Osteocyte (in vitro differentiated cells): ENCODE measurements around the gene PRLR. TPM values are rescaled to one million over a fixed set of nuclear protein-coding genes. Genes with fewer than 3 reads are reported as not detected.

Source experiments
- DNase-seq: peaks from one replicate; pipeline ENCODE4 v3.0.0; 2021; ENCODE audit warnings: mixed read lengths; ENCODE audit not compliant: unreplicated experiment; ENCODE audit errors: extremely low spot score
- H3K27ac Mint-ChIP-seq: one replicate; pipeline ENCODE4 v1.8.0; 2021; ENCODE audit warnings: mild to moderate bottlenecking, mixed read lengths; ENCODE audit not compliant: unreplicated experiment
- H3K27me3 Mint-ChIP-seq: one replicate; pipeline ENCODE4 v1.8.0; 2021; ENCODE audit warnings: mixed read lengths; ENCODE audit not compliant: unreplicated experiment
- H3K36me3 Mint-ChIP-seq: one replicate; pipeline ENCODE4 v1.8.0; 2021; ENCODE audit warnings: mixed read lengths; ENCODE audit not compliant: unreplicated experiment
- H3K4me1 Mint-ChIP-seq: one replicate; pipeline ENCODE4 v1.8.0; 2021; ENCODE audit warnings: mixed read lengths; ENCODE audit not compliant: unreplicated experiment
- H3K4me3 Mint-ChIP-seq: one replicate; pipeline ENCODE4 v1.8.0; 2021; ENCODE audit warnings: mild to moderate bottlenecking, moderate library complexity, mixed read lengths; ENCODE audit not compliant: unreplicated experiment
- H3K9me3 Mint-ChIP-seq: one replicate; pipeline ENCODE4 v1.8.0; 2021; ENCODE audit warnings: mixed read lengths; ENCODE audit not compliant: unreplicated experiment
- CTCF ChIP-seq: fragments of 200-600 bp; sonication (generic); IDR thresholded peaks from 2 replicates; pipeline ENCODE4 v1.5.0; 2021; ENCODE audit warnings: antibody characterized with exemption, mild to moderate bottlenecking, moderate library complexity
- total RNA-seq: library from RNA; stranded (reverse); gene quantifications from 2 replicates; pipeline ENCODE4 v1.2.1, GENCODE V29; 2021

The PRLR gene
- total RNA-seq, 1 donor from 2014 or later, result 0.30 TPM

GRCh38 chr5:35125746-35126145 is 104.5 kb downstream of the PRLR start:
- Mint-ChIP-seq H3K27me3 (no peaks in the 10 kb centered on the region), H3K4me3 (no peak overlapping the region)

GRCh38 chr5:35124932-35125331 is 105.4 kb downstream of the PRLR start:
- Mint-ChIP-seq H3K27me3 (no peaks in the 10 kb centered on the region), H3K27ac (no peak overlapping the region), H3K4me1 (no peaks in the 10 kb centered on the region), H3K4me3 (no peak overlapping the region), H3K36me3 (no peaks in the 10 kb centered on the region), H3K9me3 (no peaks in the 10 kb centered on the region)
- no peak for TF ChIP-seq CTCF
- no peak for DNase-seq

More at GRCh38 chr5:35125746-35126145, 104.5 kb downstream of the PRLR start:
- no peak for DNase-seq
- TF ChIP-seq CTCF, result no peak
- Mint-ChIP-seq H3K27ac (no peak overlapping the region), H3K36me3 (no peaks in the 10 kb centered on the region), H3K4me1 (no peaks in the 10 kb centered on the region), H3K9me3 (no peaks in the 10 kb centered on the region)

- no peaks in the 10 kb centered on the region for H3K4me1 Mint-ChIP-seq
- H3K9me3 Mint-ChIP-seq, result no peaks in the 10 kb centered on the region
- H3K4me3 Mint-ChIP-seq, result no peak overlapping the region
- no peak for DNase-seq
- TF ChIP-seq CTCF, result no peak
- H3K27ac Mint-ChIP-seq, result no peak overlapping the region
- H3K27me3 Mint-ChIP-seq, result no peaks in the 10 kb centered on the region
- no peaks in the 10 kb centered on the region for H3K36me3 Mint-ChIP-seq
These were observed 107.5 kb downstream of the PRLR start for GRCh38 chr5:35122819-35123218.

- Mint-ChIP-seq H3K36me3 (no peaks in the 10 kb centered on the region), H3K27ac (no peak overlapping the region), H3K27me3 (no peaks in the 10 kb centered on the region), H3K4me1 (no peaks in the 10 kb centered on the region), H3K4me3 (no peak overlapping the region), H3K9me3 (no peaks in the 10 kb centered on the region)
- no peak for DNase-seq
- no peak for TF ChIP-seq CTCF
These were observed 109.6 kb downstream of the PRLR start for GRCh38 chr5:35120715-35121114.

GRCh38 chr5:35117967-35118366 is 112.3 kb downstream of the PRLR start:
- DNase-seq, result no peak
- Mint-ChIP-seq H3K9me3 (no peaks in the 10 kb centered on the region), H3K27me3 (no peaks in the 10 kb centered on the region), H3K4me1 (no peaks in the 10 kb centered on the region), H3K4me3 (no peak overlapping the region), H3K27ac (no peak overlapping the region), H3K36me3 (no peaks in the 10 kb centered on the region)
- no peak for TF ChIP-seq CTCF
